H9 (cell line): Measurements from ENCODE around the gene TXNDC11. TPM values are rescaled to one million over a fixed set of nuclear protein-coding genes. Genes with fewer than 3 reads are reported as not detected.

ENCODE experiments used
- DNase-seq: peaks from one replicate; pipeline ENCODE4 v3.0.0-alpha.2; 2017
- H2AFZ ChIP-seq: one replicate; pipeline ENCODE4 v1.6.1; 2013; ENCODE audit warnings: mild to moderate bottlenecking, low read length, control low read depth, moderate library complexity
- H2AK5ac ChIP-seq: 2 replicates; pipeline ENCODE4 v1.6.1; 2013; ENCODE audit warnings: low read length, control low read depth, mixed read lengths; ENCODE audit not compliant: insufficient read length
- H2BK120ac ChIP-seq: one replicate; pipeline ENCODE4 v1.6.1; 2013; ENCODE audit warnings: low read depth, mild to moderate bottlenecking, low read length, control low read depth, inconsistent platforms; ENCODE audit not compliant: poor library complexity, severe bottlenecking
- H2BK12ac ChIP-seq: 2 replicates; pipeline ENCODE4 v1.6.1; 2013; ENCODE audit warnings: low read length, control low read depth, mixed read lengths, low read depth; ENCODE audit not compliant: insufficient read length
- H2BK15ac ChIP-seq: 2 replicates; pipeline ENCODE4 v1.6.1; 2013; ENCODE audit warnings: low read depth, low read length, control low read depth
- H2BK20ac ChIP-seq: one replicate; pipeline ENCODE4 v1.6.1; 2013; ENCODE audit warnings: low read depth, mild to moderate bottlenecking, low read length, control low read depth, inconsistent platforms; ENCODE audit not compliant: poor library complexity, severe bottlenecking
- H2BK5ac ChIP-seq: 2 replicates; pipeline ENCODE4 v1.6.1; 2013; ENCODE audit warnings: low read length, control low read depth, mixed read lengths; ENCODE audit not compliant: insufficient read length
- H3K14ac ChIP-seq: 2 replicates; pipeline ENCODE4 v1.6.1; 2013; ENCODE audit warnings: low read length, control low read depth; ENCODE audit not compliant: insufficient read depth
- H3K18ac ChIP-seq: 2 replicates; pipeline ENCODE4 v1.6.1; 2013; ENCODE audit warnings: low read depth, mild to moderate bottlenecking, mixed read lengths, low read length, control low read depth; ENCODE audit not compliant: insufficient read length
- H3K23ac ChIP-seq: 2 replicates; pipeline ENCODE4 v1.6.1; 2013; ENCODE audit warnings: low read length, control low read depth, mixed read lengths, low read depth; ENCODE audit not compliant: insufficient read length
- H3K23me2 ChIP-seq: 2 replicates; pipeline ENCODE4 v1.6.1; 2013; ENCODE audit warnings: low read depth, mild to moderate bottlenecking, mixed read lengths, low read length, control low read depth; ENCODE audit not compliant: insufficient read length, poor library complexity, severe bottlenecking
- H3K27ac ChIP-seq: 2 replicates; pipeline ENCODE4 v1.5.1; 2013; ENCODE audit warnings: low read length, control low read depth, mixed read lengths, low read depth; ENCODE audit not compliant: insufficient read length
- H3K27me3 ChIP-seq: 2 replicates; pipeline ENCODE4 v1.6.1; 2013; ENCODE audit warnings: low read length, control low read depth, inconsistent platforms; ENCODE audit not compliant: insufficient read depth
- H3K4ac ChIP-seq: 2 replicates; pipeline ENCODE4 v1.6.1; 2013; ENCODE audit warnings: low read depth, mild to moderate bottlenecking, control low read depth, inconsistent platforms, low read length, moderate library complexity
- H3K4me1 ChIP-seq: 2 replicates; pipeline ENCODE4 v1.6.1; 2013; ENCODE audit warnings: low read length, control low read depth, inconsistent platforms; ENCODE audit not compliant: insufficient read depth
- H3K4me2 ChIP-seq: 2 replicates; pipeline ENCODE4 v1.6.1; 2013; ENCODE audit warnings: low read length, control low read depth, mixed read lengths; ENCODE audit not compliant: insufficient read length, insufficient read depth
- H3K56ac ChIP-seq: 2 replicates; pipeline ENCODE4 v1.6.1; 2013; ENCODE audit warnings: low read depth, mild to moderate bottlenecking, mixed read lengths, low read length, control low read depth; ENCODE audit not compliant: insufficient read length
- H3K79me1 ChIP-seq: 2 replicates; pipeline ENCODE4 v1.6.1; 2013; ENCODE audit warnings: low read depth, mild to moderate bottlenecking, moderate library complexity, low read length, control low read depth, inconsistent platforms; ENCODE audit not compliant: insufficient read depth, poor library complexity, severe bottlenecking
- H3K79me2 ChIP-seq: 2 replicates; pipeline ENCODE4 v1.6.1; 2013; ENCODE audit warnings: low read length, control low read depth, inconsistent platforms; ENCODE audit not compliant: insufficient read depth
- H3K9ac ChIP-seq: 2 replicates; pipeline ENCODE4 v1.6.1; 2013; ENCODE audit warnings: low read length, control low read depth, mixed read lengths; ENCODE audit not compliant: insufficient read length; ENCODE audit errors: extremely low read depth
- H3K9me3 ChIP-seq: one replicate; pipeline ENCODE4 v1.6.1; 2013; ENCODE audit warnings: low read depth, low read length, inconsistent platforms; ENCODE audit not compliant: control insufficient read depth
- H3T11ph ChIP-seq: one replicate; pipeline ENCODE4 v1.6.1; 2013; ENCODE audit warnings: mild to moderate bottlenecking, low read length, control low read depth, inconsistent platforms
- H4K20me1 ChIP-seq: one replicate; pipeline ENCODE4 v1.6.1; 2013; ENCODE audit not compliant: control insufficient read depth, insufficient read length, insufficient read depth
- H4K5ac ChIP-seq: 2 replicates; pipeline ENCODE4 v1.6.1; 2013; ENCODE audit warnings: low read depth, mild to moderate bottlenecking, mixed read lengths, low read length, control low read depth; ENCODE audit not compliant: insufficient read length
- H4K8ac ChIP-seq: replicated peaks from 2 replicates; pipeline ENCODE4 v1.6.1; 2013; ENCODE audit warnings: low read length, control low read depth, mixed read lengths, low read depth; ENCODE audit not compliant: insufficient read length
- H4K91ac ChIP-seq: 2 replicates; pipeline ENCODE4 v1.6.1; 2013; ENCODE audit warnings: low read depth, mild to moderate bottlenecking, moderate library complexity, mixed read lengths, low read length, control low read depth; ENCODE audit not compliant: insufficient read length
- H3K27ac Mint-ChIP-seq, 3 experiments: 2 replicates in 2 of 3; 3 replicates in 1 of 3; pipeline ENCODE4 v1.8.0; 2020 to 2021; ENCODE audit warnings: mixed read lengths in 3 of 3, mild to moderate bottlenecking in 1 of 3, moderate library complexity in 1 of 3
- H3K27me3 Mint-ChIP-seq: 2 replicates; pipeline ENCODE4 v1.8.0; 2021; ENCODE audit warnings: low read depth, mild to moderate bottlenecking, moderate library complexity, mixed read lengths
- H3K36me3 Mint-ChIP-seq, 3 experiments: 2 replicates in 2 of 3; 3 replicates in 1 of 3; pipeline ENCODE4 v1.8.0; 2020 to 2021; ENCODE audit warnings: low read depth in 3 of 3, mixed read lengths in 3 of 3; ENCODE audit not compliant: insufficient read depth in 1 of 3
- H3K4me1 Mint-ChIP-seq, 2 experiments: 2 replicates each; pipeline ENCODE4 v1.8.0; 2020; ENCODE audit warnings: mixed read lengths in 2 of 2
- H3K4me3 Mint-ChIP-seq, 2 experiments: 2 replicates in 1 of 2; 3 replicates in 1 of 2; pipeline ENCODE4 v1.8.0; 2020 to 2021; ENCODE audit warnings: mild to moderate bottlenecking in 2 of 2, mixed read lengths in 2 of 2, moderate library complexity in 1 of 2
- H3K9me3 Mint-ChIP-seq, 2 experiments: 2 replicates in 1 of 2; 3 replicates in 1 of 2; pipeline ENCODE4 v1.8.0; 2020; ENCODE audit warnings: mild to moderate bottlenecking in 2 of 2, mixed read lengths in 2 of 2, moderate library complexity in 1 of 2
- CTCF ChIP-seq: fragments of 200-600 bp; sonication (generic); conservative IDR thresholded peaks from 3 replicates; pipeline ENCODE4 v1.8.0; 2021; ENCODE audit warnings: antibody characterized with exemption, mild to moderate bottlenecking
- WGBS: extraction: QIAGEN DNeasy Blood & Tissue Kit; methylation state at CpG from one replicate; pipeline ENCODE4 v1.1.7; 2013; ENCODE audit warnings: missing lambda C conversion rate, low lambda C conversion rate, mixed read lengths; ENCODE audit not compliant: insufficient read length; ENCODE audit errors: extremely low coverage; 5-methylcytosine and 5-hydroxymethylcytosine counted together
- total RNA-seq: library from RNA; stranded (reverse); gene quantifications from 2 replicates; pipeline ENCODE4 v1.2.1, GENCODE V29; 2021

TXNDC11 gene
- total RNA-seq, 1 experiment from 2014 or later = 12.2 TPM

GRCh38 chr16:11747949-11748403, 5.3 kb upstream of the TXNDC11 start:
- Histone ChIP-seq H4K8ac (no peak overlapping the region), H3K56ac (no peak overlapping the region), H4K91ac (no peak overlapping the region), H3K23me2 (peaks cover 3% of the 10 kb centered on the region), H2AFZ (no peak overlapping the region), H2BK120ac (no peak overlapping the region), H3K4me1 (no peaks in the 10 kb centered on the region), H4K5ac (no peak overlapping the region), H3K4me2 (no peak overlapping the region), H3K23ac (no peak overlapping the region), H3K79me2 (no peaks in the 10 kb centered on the region), H3K27me3 (no peaks in the 10 kb centered on the region), H2BK12ac (no peak overlapping the region), H3K18ac (no peak overlapping the region), H3K79me1 (no peaks in the 10 kb centered on the region), H4K20me1 (no peaks in the 10 kb centered on the region), H3K9me3 (no peaks in the 10 kb centered on the region), H2AK5ac (no peak overlapping the region), H3T11ph (no peak overlapping the region), H2BK15ac (no peak overlapping the region), H3K4ac (no peak overlapping the region), H2BK20ac (no peak overlapping the region), H3K9ac (no peak overlapping the region), H2BK5ac (no peak overlapping the region), H3K14ac (no peak overlapping the region), H3K27ac (peak overlapping the region; percentile 6)
- peaks cover 9 to 13% of the 10 kb centered on the region in 2 experiments for H3K4me1 Mint-ChIP-seq
- H3K27me3 Mint-ChIP-seq = no peaks in the 10 kb centered on the region
- no peaks in the 10 kb centered on the region for H3K9me3 Mint-ChIP-seq
- no peak for DNase-seq
- TF ChIP-seq CTCF = no peak
- H3K27ac Mint-ChIP-seq = peak overlapping the region in 1 of 3 experiments; percentile 70; a peak in 1 of 7 replicates
- no peak overlapping the region for H3K4me3 Mint-ChIP-seq
- no CpG with 5 or more reads among the region's 7 CpGs for WGBS
- peaks cover 8 to 32% (median 30%) of the 10 kb centered on the region in 3 experiments; a peak in 6 of 7 replicates for H3K36me3 Mint-ChIP-seq
